Liver (tissue), 3 donors: Measurements from ENCODE around the gene SLC7A11.

Experiments
- CTCF ChIP-seq: fragments of 150-350 bp; IDR thresholded peaks from 2 replicates; pipeline ENCODE4 v1.5.1; 2017; ENCODE audit warnings: improper control_type of control experiment, low read depth, low read length; ENCODE audit not compliant: missing input control
- JUND ChIP-seq, 2 donors: IDR thresholded peaks; 2 replicates each; pipeline ENCODE4 v1.6.1; 2016; ENCODE audit warnings: antibody characterized with exemption in 2 of 2
- MAX ChIP-seq: IDR thresholded peaks from 2 replicates; pipeline ENCODE4 v1.6.1; 2016; ENCODE audit warnings: antibody characterized with exemption
- SP1 ChIP-seq: IDR thresholded peaks from 2 replicates; pipeline ENCODE4 v1.6.1; 2018; ENCODE audit warnings: antibody characterized with exemption, mild to moderate bottlenecking
- TAF1 ChIP-seq: conservative IDR thresholded peaks from 2 replicates; pipeline ENCODE4 v1.6.1; 2016; ENCODE audit warnings: antibody characterized with exemption, mild to moderate bottlenecking
- TF ChIP-seq, protein P1 (sequence below): IDR thresholded peaks from 2 replicates; pipeline ENCODE4 v1.6.1; 2016; ENCODE audit warnings: antibody characterized with exemption, mild to moderate bottlenecking
- TF ChIP-seq, protein P2 (sequence below): IDR thresholded peaks from 2 replicates; pipeline ENCODE4 v1.6.1; 2016; ENCODE audit warnings: antibody characterized with exemption
- donor health status: healthy.
- donor health status: healthy.

DNA sequence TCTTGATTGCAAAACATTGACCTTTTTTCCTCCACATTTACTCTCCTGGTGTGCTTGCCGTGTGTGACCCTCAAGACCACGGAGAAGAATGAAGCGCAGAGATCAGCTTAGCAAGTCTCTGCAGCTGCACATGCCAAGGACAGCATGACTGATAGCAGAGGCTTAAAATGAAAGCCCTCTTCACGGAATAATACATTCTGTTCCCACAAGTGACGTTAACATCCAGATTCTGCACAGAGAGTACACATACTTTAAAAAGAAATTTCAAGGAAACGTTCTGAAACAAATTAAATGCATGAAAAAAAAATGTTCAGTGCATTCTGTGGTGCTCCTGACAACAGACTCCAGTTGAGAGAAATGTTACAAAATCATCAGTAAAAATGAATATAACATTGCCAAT, 60.9 kb downstream of the SLC7A11 start:
- TF ChIP-seq CTCF (no peak), MAX (no peak), TAF1 (no peak), JUND (IDR thresholded peaks at IDR 0.05) (no peak), SP1 (peak; percentile 61)
- TF ChIP-seq, protein P1, sequence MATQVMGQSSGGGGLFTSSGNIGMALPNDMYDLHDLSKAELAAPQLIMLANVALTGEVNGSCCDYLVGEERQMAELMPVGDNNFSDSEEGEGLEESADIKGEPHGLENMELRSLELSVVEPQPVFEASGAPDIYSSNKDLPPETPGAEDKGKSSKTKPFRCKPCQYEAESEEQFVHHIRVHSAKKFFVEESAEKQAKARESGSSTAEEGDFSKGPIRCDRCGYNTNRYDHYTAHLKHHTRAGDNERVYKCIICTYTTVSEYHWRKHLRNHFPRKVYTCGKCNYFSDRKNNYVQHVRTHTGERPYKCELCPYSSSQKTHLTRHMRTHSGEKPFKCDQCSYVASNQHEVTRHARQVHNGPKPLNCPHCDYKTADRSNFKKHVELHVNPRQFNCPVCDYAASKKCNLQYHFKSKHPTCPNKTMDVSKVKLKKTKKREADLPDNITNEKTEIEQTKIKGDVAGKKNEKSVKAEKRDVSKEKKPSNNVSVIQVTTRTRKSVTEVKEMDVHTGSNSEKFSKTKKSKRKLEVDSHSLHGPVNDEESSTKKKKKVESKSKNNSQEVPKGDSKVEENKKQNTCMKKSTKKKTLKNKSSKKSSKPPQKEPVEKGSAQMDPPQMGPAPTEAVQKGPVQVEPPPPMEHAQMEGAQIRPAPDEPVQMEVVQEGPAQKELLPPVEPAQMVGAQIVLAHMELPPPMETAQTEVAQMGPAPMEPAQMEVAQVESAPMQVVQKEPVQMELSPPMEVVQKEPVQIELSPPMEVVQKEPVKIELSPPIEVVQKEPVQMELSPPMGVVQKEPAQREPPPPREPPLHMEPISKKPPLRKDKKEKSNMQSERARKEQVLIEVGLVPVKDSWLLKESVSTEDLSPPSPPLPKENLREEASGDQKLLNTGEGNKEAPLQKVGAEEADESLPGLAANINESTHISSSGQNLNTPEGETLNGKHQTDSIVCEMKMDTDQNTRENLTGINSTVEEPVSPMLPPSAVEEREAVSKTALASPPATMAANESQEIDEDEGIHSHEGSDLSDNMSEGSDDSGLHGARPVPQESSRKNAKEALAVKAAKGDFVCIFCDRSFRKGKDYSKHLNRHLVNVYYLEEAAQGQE = no peak
- TF ChIP-seq, protein P2, sequence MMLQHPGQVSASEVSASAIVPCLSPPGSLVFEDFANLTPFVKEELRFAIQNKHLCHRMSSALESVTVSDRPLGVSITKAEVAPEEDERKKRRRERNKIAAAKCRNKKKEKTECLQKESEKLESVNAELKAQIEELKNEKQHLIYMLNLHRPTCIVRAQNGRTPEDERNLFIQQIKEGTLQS = no peak
